HG03378 (cell line): ENCODE results near the gene FAM180A.
"Not testable (repeated sequence)": the region's sequence is repeated elsewhere in the genome, so short reads cannot be mapped to it uniquely, and the experiment has no call there.

Experiments used
- ATAC-seq: cut with Tn5 transposase; IDR thresholded peaks from one replicate; pipeline ENCODE4 v1.9.1; 2021; ENCODE audit warnings: mild to moderate bottlenecking, moderate library complexity; ENCODE audit not compliant: unreplicated experiment

FAM180A gene

DNA sequence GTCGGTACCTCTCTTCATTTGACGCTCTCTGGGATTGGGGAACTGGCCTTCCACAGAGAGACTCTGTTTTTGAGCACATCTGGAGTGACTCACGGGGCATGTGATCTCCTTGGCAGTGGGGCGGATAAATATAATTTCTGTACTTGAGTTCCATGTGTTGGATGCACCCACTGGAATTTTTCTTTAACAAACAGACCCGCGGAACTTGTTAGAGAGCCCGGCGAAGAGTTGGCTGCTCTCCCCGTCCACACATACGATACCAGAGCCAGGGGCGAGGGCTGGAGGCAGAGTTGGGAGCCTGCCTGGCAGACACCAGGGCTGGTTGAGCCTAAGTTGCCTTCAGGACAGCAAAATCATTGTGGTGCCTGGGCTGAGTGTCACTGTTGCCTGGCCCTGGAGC, at the start of gene FAM180A:
FAM180A (minus strand) TSS at position 44 of the 400 bp plus-strand sequence. CDS start 233 bp downstream, outside the sequence.
- ATAC-seq: no peak

DNA sequence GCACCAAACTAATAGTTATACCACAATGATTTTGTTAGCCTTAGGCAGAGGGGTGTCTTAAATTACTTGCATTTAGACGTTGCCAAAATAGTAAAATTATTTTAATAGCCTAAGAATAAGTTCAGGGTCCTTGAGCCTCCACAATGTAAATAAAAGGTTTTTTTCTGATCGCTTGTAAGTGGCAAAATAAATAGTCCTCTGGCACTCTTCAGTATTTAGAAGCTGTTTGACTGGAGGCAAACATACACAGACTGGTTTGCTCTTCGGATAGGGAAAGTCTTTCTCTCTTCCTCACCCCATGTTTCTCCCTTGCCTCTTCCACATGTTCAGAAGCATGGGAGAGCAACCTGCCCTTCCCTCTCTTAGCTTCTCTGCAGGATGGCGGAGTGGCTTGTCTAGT, 49.5 kb upstream of the FAM180A start:
- ATAC-seq: no peak

DNA sequence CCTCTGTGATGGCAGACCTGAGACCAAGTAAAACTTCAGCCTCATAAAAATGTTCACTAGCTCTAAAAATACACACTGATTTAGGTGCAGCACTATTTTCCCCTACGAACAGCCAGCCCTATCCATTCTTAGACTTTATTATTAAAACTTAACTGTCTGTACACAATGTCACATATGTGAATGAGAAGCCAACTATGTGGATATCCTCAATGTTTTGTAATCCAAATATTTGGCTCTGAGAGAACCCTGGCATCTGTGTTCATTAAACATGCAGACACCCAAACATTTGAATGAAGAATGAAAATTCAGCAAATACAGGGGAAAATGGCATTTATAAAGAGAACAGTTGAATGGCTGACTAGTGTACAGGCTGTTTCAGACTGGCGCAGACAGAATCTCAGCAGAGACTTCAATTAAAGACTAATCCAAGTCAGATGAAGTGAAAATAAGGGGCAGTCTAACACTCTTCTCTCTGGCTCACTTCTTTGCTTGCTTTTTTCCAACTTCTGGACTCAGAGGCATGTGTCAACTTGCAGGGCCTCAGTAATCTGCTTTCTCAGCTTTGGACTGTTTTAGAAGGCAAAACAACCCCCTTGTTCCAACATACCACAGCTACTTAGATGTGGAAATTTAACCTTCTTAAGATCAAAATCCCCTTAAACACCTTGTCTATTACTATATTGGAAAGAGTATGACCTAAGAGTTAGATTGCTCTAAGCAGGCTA, 47.4 kb upstream of the FAM180A start:
- ATAC-seq: no peak

DNA sequence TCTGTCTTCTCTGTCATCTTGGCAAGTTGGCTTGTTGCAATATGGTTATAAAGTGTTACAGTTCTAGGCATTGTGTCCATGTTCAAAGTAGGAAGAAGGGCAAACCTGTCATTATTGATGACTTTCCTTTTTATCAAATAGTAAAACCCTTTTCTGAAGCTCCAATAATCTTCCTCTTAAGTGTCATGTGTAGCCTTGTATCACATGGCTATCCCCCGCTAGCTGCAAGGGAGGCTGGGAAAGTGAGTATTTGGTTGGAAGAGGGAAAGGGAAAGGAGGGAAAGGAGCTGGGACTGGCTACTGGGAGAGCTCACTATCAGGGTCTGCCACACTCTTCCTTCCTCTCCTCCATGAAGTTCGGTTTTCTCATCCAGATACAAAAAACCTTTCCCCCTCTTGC, 45.2 kb upstream of the FAM180A start:
- ATAC-seq: no peak

DNA sequence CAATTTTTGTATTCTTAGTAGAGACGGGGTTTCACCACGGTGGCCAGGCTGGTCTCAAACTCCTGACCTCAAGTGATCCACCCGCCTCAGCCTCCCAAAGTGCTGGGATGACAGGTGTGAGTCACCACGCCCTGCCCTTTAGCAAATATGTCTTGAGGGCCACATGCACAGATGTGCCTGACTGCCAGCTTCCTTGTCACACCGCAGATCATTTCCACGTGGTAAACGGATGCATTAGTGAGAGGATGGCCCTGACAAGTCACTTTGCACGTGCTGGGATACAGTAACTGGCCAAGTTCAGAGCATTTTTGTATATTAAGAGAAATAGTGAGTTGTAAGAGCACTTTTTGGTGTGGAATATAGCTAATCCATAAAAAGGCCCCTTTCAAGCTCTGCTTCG, 44.3 kb upstream of the FAM180A start:
- no peak for ATAC-seq

DNA sequence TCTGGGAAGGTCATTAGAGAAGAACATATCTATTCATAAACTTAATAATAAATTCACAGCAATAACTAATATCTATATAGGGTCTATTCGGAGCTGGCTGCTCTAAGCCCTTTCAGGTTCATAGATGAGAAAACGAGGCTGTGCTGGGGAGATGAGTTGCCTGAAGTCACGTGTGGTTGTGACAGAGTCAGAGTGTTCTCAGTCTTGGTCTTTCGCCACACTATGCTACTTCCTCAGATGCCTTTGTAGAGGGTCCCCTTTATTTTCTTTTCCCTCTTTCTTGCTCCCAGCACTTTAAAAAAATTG, 43.7 kb upstream of the FAM180A start:
- ATAC-seq: no peak

DNA sequence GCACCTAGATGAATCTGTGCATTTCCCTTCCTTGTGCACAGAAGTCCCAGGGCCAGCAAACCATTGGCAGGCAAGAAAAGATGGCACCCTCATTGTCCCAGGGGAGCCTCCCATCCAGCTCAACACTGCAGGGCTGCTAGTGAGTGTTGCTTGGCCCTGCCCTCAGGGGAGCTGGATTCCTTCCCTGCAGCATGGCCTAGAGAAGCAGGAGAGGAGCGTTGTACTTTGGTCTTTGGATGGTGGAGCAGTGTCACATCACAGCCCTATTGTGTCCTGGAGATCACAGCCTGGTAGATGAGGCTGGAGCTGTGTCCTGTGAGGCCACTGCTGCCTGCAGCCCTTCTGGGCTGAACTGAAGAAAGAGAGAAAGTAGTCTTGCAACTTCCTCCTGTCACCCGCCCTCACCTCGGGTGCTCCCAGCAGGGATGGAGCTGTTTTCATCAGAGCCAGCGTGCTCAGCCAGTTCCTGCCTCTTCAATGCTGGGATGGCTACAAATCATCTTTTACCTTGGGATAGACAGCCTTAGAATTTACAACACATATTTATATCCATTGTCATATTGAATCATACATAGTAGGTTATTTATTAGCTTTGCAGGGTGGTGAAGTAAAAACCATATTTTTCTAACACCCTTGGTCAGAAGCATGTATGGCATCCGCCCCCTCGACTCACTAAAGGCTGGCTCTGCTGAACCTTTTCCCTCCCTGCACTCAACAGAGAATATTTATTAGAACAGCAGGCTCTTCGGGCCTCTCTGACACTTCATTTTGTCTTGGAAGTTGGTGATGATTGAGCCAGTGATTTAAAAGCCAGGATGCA, 43.1 kb upstream of the FAM180A start:
- ATAC-seq: no peak

DNA sequence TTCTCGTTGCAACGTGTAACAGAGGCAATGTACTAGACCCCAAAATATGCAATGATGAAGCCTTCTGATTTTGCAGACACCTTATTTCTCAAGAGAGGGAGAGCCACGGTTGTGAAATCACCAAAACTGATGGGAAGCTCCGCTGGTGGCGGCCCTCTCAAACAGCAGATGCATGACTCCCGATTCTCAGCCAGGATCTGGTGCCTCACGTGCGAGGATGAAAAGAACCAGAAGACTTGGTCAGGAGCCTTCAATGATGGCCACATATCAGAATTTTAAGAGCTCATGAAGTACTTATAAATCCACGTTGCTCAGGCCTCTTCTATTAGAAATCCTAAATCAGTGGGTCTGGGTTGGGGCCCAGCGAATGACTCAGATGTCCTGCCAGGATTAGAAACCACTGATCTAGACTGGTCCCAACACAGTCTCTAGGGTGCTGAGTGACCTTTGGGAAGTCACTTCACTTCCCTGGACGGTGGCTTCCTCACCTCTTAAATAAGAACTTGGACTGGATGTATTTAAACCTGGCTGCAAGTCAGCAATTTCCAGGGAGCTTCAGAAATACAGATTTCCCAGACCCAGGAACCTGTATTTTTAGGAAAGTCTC, 41.9 kb upstream of the FAM180A start:
- no peak for ATAC-seq

DNA sequence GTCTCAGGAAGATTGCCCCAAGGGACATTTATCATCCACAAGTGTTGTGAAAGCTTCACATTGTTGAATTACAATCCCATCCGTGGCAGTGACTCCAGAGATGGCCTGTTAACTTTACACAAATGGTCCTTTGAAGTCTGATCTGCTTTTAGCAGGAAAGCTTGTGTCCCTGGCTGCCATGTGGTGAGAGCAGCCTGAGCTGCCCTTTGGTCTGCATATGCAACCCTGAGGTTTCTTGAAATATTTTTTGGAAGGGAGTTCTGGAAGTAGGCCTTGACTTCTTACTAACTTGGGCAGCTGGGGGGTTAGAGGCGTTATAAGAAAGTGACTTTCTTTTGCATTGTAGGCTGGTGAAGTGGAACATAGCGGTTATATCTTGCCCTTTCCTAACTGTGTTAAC, 41.3 kb upstream of the FAM180A start:
- no peak for ATAC-seq

DNA sequence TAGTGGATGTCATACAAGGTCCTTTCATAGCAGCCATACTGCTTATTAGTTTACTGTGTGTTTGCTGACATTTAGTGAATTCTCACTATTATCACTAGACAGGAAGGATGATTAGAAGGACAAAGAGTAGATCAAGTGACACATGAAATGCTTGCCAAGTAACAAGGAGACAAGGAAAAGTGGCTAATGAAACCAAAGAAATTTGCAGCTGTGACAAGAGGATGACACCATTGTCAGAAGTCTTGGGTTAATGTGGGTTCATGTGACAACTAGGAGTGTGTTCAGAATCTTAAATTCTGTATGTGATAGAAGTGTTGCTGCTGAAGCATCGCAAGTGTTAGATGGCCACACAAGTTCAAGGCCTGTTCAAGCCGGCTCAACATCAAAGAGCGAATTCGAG, 40.8 kb upstream of the FAM180A start:
- no peak for ATAC-seq

DNA sequence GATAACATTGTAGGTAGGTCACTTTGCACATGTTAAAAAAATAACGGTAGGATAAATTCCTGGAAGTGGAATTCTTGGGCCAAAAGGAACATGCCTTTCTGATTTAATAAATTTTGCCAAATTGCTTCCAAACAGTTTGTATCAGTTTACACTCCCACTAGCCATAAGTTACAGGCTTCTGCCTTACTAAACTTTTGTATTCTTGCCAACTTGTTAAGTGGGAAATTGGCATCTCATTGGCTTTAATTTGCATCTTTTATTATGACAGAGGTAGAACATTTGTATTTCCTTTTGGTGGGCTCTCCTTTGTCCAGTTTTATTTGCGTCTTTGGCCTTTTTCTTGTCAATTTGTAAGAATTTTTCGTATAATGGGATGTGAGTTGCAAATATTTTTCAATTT, 38.3 kb upstream of the FAM180A start:
- no peak for ATAC-seq

DNA sequence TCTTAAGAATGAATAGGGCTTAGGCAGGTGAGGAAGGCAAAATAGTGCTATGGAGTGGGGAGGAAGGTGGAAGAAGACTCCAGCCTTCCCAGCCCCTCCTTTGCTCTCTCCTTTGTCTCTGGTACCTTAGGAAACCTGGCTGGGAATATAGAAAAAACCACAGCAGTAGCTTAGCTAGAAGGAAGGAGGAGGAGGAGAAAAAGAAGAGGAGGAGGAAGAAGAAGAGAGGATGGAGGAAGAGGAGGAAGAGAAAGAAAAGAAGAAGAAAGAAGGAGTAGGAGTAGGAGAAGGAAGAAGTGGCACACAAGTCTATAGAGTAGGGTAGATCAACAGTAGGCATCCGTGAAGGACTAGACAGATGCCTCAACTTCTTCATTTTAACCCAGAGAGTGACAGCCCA, 36.5 kb upstream of the FAM180A start:
- ATAC-seq: no peak

DNA sequence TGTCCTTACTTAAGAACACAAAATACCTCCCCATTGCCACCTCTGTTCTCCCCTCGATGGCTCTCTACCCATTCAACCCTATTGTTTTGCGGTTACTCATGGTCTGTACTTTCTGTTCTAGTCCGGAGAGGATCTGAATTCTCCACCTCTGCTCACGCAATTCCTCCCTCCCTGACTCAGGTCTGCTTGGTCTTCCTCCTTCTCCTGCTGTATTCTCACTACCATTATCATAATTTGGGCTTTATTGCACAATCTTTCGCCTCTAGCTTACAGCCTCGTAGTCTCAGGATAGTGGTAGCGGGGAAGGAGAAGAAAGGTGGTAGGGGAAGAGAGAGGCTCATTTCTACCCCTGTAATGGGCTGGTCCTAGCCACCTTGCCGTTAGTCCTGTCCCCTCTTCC, 35.4 kb upstream of the FAM180A start:
- no peak for ATAC-seq

DNA sequence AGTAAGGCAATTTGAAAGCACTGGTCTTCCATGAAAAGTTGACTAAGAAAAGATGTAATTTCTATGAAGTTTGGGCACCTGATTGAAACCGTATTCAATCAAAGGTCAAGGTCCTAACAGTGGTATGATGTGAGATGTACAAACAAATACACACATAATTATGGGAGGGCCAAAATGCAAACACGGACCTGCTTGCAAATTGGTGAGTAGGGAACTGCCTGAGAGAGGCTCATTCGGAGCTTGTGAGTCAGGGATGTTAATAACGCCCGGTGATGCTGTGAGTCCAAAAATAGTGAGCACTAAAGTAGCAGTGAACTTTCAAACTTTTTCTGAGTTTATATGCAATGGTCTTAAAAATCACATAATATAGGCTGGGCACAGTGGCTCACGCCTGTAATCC, 34.2 kb upstream of the FAM180A start:
- no peak for ATAC-seq

DNA sequence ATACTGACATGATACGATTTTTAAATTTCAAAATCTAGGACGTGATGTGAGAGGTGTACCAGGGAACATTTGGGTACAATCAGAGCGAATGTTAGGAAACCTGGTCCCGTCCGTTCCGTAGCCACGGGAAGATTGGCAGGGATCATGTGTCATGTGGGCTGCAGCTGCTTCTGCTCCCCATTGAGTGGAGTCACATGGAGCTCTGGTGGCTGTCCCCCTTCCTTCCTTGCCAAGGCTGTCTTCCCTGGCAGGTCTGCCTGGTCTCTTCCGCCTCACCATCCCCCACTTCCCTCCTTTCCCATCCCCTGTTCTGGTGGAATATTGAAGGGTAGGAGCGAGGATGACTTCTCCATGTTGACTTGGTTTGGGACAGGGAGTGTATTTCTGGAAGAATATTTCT, 33.8 kb upstream of the FAM180A start:
- no peak for ATAC-seq

DNA sequence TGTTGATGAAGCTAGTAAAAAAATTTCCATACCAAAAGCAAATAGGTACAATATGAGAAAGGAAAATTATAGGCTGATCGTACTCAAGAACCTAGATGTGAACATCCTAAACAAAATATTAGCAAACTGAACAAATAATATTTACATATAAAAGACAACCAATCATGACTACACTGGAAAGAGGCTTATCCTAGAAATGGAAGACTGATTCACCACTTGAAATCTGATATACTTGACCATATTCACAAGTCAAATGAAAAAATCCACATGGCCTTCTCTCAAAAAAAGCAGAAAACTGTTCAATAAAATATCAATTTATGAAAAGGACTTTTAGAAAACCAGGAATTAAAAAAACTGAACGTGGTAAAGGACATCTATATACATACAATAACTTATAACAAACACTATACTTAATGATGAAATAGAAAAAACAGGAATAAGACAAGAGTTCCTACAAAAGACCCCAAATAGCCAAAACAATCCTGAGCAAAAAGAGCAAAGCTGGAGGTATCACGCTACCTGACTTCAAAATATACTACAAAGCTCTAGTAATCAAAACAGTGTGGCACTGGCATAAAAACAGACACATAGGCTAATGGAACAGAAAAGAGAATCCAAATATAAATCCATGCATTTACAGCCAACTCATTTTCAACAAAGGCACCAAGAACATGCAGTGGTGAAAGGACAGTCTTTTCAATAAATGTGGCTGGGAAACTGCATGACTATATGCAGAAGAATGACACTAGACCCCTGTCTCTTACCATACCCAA, 29.2 kb upstream of the FAM180A start:
- no peak for ATAC-seq

DNA sequence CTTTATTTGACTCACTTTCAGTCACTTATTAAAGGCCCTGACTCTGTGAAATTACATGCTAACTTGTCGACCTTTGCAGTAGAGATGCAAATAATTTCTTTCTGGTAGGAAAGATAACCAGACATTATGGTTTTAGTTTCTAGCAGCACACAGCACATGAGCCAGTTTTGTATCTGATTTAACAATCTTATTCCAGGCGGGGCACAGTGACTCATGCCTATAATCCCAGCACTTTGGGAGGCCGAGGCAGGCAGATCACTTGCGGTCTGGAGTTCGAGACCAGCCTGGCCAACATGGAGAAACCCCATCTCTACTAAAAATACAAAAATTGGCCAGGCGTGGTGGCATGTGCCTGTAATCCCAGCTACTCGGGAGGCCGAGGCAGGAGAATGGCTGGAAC, 27.3 kb upstream of the FAM180A start:
- not testable (repeated sequence) for ATAC-seq

DNA sequence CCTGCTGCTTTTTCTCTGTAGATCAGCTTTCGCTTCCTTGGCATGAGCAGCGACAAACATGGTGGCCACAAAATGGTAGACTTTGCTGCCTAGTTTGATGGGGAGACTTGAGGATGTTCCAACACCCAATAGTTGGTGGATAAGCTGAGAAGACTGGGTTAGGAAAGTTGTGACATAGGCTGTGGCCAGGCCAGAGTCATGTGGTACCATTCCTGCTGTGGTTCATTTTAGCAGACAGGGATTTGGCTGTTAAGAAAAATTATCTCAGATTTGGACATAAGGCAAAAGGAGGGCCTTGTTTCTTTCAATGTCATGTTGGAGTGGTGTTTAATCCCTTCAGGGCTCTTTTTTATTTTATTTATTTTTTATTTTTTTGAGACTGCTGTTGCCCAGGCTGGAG, 26.6 kb upstream of the FAM180A start:
- no peak for ATAC-seq

DNA sequence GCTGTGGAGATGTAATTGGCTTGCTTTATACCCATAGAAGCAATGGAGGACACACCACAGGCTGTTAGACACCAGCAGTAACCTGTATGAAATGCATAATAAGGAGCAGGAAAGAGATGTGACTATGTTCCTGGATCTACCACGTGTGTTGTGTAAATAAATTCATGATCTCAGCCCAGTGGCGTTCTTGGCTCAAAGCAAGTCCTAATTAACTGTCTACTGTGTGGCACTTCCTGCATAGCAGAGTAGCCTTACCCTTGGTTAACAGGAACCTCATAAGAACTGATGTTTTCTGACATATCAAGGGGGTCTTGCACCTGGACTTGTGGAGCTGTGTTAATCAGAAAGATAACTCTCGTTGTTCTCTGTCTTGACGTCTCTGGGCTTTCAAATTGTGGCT, 25.7 kb upstream of the FAM180A start:
- ATAC-seq: no peak

DNA sequence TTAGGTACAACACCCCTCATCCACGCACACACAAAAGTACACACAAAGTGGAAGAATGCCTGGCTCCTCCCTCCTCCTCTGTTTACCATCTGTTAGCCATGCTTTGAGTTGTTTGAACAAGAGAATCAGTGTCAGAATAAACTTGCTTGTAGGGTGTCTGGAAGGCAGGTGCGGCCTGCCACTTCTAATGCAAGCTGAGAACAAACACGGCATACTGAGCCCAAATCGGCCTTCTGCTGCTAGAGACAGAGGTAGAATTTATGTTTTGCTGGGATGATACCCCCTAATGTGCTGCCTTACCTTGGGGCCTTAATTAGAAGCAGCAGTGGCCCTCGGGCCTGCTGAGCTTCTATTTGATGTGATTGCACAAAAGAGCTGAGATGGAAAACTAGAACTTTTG, 24.9 kb upstream of the FAM180A start:
- ATAC-seq: no peak

DNA sequence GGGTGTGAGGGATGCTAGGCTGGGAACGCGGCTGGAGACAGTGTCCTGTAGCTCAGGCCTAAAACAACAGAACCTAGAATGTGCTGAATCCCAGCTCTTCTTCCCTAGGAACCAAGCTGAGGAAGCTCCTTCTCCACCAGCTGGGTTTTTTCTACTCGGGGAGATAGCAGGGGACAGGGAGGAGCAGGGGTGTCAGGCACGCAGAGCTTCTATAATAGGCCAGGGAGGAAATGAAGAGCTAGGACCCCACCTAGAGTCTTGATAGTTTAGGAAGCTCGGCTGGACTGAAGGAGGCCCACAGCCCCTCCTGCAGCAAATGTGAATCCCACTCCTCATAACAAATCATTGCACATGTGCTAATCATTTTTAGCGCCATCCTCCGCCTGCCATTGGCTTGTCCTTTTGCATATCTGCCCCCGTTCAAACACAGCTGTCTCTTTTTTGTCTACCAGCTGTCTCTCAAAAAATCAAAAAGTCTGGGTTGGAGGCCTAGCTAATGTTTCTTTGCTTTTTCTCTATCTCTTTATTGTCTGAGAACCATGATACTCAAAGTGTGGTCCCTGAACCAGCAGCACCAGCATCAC, 24.1 kb upstream of the FAM180A start:
- no peak for ATAC-seq
